Muscle of back (tissue), 11 donors: Measurements from ENCODE around the gene CDCA7L. TPM values are rescaled to one million over a fixed set of nuclear protein-coding genes. Genes with fewer than 3 reads are reported as not detected.
"Not testable (repeated sequence)": the region's sequence is repeated elsewhere in the genome, so short reads cannot be mapped to it uniquely, and the experiment has no call there.

Experiments
- DNase-seq, 3 donors: peaks; one replicate each; pipeline versions ENCODE4 v3.0.0 to v3.0.0-alpha.2; 2013
- polyA plus RNA-seq, 10 donors: library from polyadenylated mRNA; unstranded; fragments of 120-200 nt; gene quantifications; one replicate each; pipeline ENCODE4 v1.2.1, GENCODE V29; 2013; ENCODE audit not compliant: insufficient read length in 10 of 10

CDCA7L gene
- polyA plus RNA-seq, 10 donors: 16.1 to 34.5 (median 21.3) TPM

GRCh38 chr7:21944616-21945453, 864 bp downstream of the CDCA7L start:
- DNase-seq: peak; percentile 41 to 66 (median 61)

- DNase-seq: no peak
These were observed 2.3 kb downstream of the CDCA7L start for GRCh38 chr7:21943436-21943835.

GRCh38 chr7:21942955-21943354, 2.7 kb downstream of the CDCA7L start:
- no peak for DNase-seq

GRCh38 chr7:21941611-21942141, 4.0 kb downstream of the CDCA7L start:
- no peak for DNase-seq

GRCh38 chr7:21939858-21940372, 5.8 kb downstream of the CDCA7L start:
- no peak for DNase-seq

DNA sequence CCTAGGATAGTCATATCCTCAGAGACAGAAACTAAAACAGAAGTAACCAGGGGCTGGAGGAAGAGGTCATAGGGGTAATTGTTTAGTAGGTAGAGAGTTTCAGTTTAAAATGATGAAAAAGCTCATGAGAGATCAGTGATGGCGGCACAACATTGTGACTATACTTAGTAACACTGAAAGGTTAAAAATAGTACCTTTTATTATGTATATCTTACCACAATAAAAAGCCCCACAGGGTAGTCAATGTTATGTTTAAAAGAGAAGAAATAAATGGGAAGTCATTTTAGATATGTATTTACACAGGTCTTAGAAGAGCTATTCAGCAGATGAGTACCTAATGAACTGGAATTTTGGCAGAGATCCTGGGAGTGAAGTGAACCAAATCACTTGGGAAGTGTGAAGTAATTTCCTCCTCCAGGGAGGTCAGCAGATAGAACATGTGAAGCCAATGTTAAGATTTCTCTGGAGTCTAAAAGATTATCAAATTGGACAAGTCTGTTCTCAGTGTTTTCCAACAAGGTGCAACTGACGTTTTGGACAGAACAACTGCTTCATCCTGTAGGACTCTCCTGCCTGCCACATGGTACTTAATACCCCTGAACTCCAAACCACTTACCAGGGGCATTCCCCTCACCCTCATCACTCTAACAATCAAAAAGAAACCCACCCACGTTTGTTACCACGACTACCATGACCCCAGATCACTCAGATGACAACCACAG, 6.4 kb downstream of the CDCA7L start:
- peak in 1 of 3 donors; percentile 7 for DNase-seq

DNA sequence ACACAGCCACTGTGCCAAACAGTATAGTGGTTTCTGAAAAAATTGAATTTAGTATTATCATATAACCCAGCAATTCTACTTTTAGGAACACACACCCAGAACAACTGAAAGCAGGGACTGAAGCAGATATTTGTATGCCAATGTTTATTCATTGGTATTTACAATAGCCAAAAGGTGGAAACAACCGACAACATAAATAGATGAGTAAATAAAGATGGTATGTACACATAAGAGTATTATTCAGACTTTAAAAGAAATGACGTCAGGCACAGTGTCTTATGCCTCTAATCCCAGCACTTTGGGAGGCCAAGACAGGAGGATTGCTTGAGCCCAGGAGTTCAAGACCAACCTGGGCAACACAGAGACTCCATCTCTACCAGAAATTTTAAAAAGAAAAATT, 7.2 kb downstream of the CDCA7L start:
- DNase-seq: no peak

DNA sequence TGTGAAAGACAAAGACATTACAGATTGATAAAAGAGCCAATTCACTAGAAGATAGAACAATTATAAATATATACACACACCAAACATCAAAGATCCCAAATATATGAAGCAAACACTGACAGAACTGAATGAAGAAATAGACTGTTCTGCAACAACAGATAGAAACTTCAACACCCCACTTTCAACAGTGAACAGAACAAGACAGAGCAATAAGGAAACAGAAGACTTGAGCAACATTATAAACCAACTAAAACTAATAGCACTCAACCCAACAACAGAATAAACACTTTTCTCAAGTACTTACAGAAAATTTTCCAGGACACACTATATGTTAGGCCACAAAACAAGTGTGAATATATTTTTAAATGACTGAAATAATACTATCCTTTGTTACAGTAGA, 10.9 kb downstream of the CDCA7L start:
- no peak for DNase-seq

DNA sequence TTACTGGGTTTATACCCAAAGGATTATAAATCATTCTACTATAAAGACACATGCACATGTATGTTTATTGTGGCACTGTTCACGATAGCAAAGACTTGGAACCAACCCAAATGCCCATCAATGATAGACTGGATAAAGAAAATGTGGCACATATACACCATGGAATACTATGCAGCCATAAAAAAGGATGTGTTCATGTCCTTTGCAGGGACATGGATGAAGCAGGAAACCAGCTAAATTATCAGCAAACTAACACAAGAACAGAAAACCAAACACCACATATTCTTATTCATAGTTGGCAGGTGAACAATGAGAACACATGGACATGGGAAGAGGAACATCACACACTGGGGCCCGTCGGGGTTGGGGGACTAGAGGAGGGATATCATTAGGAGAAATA, 12.4 kb downstream of the CDCA7L start:
- not testable (repeated sequence) for DNase-seq

DNA sequence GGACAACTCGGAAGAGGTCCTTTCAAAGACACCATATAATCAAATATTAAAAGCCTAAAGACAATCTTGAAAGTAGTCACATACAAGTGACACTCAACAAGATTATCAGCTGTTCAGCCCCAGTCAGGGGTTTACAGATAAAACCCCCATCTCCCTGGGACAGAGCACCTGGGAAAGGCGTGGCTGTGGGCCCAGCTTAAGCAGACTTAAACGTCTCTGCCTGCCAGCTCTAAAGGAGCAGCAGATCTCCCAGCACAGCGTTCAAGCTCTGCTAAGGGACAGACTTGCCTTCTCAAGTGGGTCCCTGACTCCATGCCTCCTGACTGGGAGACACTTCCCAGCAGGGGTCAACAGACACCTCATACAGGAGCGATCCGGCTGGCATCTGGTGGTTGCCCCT, 18.0 kb downstream of the CDCA7L start:
- DNase-seq: no peak

GRCh38 chr7:21926448-21926847, 19.3 kb downstream of the CDCA7L start:
- DNase-seq: no peak

DNA sequence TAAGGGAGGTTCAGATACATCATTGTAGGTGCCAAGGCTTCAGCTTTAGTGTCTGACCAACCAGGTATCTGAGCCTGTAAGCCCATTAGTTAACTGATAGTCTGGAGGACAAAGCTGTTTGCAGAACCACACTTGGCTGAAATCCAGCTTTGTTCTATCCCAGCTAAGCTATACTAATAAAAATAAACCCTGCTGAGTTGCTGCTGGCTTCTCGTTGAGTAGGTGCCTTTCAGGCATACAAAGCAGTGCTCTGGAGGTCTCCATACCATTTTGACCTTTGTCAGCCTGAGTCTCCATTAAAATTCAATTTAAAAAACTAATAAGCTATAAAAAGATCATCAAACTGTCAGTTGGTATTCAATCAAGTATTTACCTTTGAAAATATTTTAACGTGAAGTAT, 22.0 kb downstream of the CDCA7L start:
- peak in 1 of 3 donors; percentile 12 for DNase-seq

DNA sequence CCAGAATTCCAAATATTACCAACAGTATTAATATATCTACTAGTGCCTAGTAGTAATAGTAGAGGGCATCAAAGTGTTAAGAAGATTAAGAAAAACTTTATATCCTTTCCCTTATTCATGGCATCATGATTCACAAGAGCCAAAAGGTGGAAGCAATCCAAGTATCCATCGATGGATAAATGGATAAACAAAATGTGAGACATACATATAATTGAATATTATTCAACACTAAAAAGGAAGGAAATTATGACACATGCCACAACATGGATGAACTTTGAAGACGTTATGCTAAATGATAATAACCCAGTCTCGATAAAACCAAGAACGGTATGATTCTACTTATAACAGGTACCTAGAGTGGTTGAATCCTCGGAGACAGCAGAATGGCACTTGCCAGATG, 23.1 kb downstream of the CDCA7L start:
- no peak for DNase-seq

DNA sequence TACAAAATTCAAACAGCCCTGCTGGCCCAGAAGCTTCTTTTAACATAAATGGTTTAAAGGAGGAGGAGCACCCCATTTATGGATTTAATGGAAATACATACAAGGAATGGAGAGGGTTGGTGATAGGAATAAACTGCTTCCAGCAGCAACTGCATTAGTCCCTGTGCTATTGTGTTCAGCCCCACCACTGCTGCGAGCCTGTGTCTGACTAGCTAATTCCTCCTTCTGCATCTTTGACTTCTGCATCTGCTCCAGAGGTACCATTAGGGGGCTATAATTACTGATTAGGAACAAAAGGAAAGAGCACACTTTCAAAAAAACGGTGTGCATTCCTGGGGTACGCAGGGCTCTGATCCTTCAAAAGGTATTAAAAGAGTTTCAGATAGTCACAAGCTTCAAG, 24.8 kb downstream of the CDCA7L start:
- DNase-seq: no peak

DNA sequence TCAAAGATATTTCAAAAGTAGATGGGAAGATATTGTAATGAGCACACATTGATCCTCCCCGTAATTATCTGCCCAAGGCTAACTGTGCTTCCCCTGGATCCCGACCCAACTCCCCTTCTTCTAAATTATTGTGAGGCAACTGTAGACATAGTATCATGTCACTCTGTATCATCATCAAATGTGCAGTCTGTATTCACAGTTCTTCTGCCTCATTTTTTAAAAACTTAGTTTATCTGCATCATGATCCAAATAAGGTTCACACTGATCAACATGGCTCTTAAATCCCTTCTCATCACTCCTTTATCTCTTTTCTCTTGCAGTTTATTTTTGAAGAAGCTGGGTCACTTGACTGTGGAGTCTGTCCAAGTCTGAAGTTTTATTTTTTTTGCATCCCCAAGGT, 27.5 kb downstream of the CDCA7L start:
- no peak for DNase-seq

DNA sequence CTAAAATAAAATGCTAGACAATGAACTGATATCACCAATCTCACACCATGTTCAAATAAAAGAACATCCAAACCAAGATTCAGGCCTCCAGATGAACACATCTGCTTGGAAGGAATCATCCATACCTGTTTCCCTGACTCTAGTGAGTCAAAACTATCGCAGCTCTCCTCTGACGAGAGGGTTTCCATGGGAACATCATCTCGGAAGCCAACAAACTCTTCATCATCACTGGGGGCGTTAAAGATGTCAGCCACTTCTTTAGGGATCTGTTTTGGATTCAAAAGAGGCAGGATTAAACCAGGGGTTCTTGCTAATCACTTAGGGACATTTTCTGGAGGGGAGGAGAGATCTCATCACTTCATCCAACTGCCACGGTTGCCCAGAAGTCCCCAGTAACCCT, 29.1 kb downstream of the CDCA7L start:
- no peak for DNase-seq

DNA sequence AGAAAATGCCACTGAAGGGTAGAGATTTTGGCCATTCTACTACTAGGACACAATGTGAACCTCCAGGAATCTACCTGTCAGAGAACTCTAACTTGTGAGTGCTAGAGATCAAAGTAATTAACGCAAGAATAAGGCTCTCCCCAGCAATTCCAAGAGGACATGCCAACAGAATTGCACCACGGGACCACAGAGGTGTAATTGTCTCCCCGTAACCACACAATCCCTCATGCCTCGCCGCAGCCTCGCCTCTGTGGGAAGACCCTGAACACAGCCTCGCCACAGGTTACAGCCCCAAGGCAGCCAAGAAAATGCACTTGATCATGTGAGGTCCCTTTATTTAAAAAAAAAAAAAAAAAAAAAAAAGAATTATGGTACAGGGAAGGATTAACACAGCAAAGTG, 29.5 kb downstream of the CDCA7L start:
- no peak for DNase-seq

DNA sequence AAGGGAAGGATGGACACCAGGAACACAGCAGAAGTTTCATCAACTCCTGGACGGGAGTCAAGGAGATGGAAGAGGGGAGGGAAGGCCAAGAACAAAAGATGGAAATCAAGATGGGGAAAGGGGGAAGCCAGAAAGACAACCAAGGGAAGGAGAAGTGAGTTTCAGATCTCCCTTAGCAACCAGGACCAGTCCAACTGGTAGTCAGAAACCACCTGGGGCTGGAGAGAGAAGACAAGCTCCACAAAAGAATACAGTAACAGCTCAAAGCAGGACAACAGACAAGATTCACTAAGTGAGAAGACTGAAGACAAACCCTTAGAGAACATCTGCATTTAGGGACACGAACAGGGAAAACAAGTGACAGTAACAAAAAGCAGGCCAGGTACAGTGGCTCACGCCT, 30.6 kb downstream of the CDCA7L start:
- DNase-seq: peak in 1 of 3 donors; percentile 45

DNA sequence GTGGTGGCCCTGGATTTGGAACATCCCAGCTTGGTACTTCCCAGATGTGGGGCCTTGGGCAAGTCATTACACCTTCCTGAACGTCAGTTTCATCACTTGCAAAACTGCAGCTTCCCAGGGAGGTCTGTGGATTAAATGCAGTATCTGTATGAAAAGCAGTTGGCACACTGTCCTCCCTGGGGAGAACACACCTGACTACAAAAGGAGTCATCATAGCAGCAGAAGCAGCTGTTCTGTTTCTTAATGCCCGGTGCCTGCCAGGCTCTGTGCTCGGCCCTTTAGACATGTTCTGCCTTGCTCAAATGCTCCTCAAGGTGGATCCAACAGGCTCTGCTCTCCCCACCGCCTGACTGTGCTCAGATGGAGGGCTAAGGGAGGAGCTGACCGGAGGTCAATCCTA, 31.0 kb downstream of the CDCA7L start:
- no peak for DNase-seq

- peak in 1 of 3 donors; percentile 11 for DNase-seq
These were observed 32.5 kb downstream of the CDCA7L start for GRCh38 chr7:21912931-21913780.

GRCh38 chr7:21912305-21912704, 33.4 kb downstream of the CDCA7L start:
- DNase-seq: peak; percentile 16 to 49 (median 26)
